T-helper 2 cell treated with Interferon-gamma antibody and Interleukin-4, amounts not matched to agents 5 μg/mL and 100 μg/mL, for 36 hours (primary cell): Measurements from ENCODE around the gene OVOL1.

Source experiments
- DNase-seq: peaks from one replicate; pipeline ENCODE4 v3.0.0; 2021; ENCODE audit warnings: low spot score
- H3K27ac Mint-ChIP-seq: one replicate; pipeline ENCODE4 v1.8.0; 2021; ENCODE audit warnings: mild to moderate bottlenecking, mixed read lengths
- H3K27me3 Mint-ChIP-seq: one replicate; pipeline ENCODE4 v1.8.0; 2021; ENCODE audit warnings: low read depth, mixed read lengths
- H3K36me3 Mint-ChIP-seq: one replicate; pipeline ENCODE4 v1.8.0; 2021; ENCODE audit warnings: low read depth, mixed read lengths
- H3K4me1 Mint-ChIP-seq: one replicate; pipeline ENCODE4 v1.8.0; 2021; ENCODE audit warnings: low read depth, mixed read lengths
- H3K4me3 Mint-ChIP-seq: one replicate; pipeline ENCODE4 v1.8.0; 2022; ENCODE audit warnings: mild to moderate bottlenecking, moderate library complexity, mixed read lengths
- H3K9me3 Mint-ChIP-seq: one replicate; pipeline ENCODE4 v1.8.0; 2021; ENCODE audit warnings: mixed read lengths

OVOL1 gene

GRCh38 chr11:65781152-65781961 lies 5.5 kb upstream of the OVOL1 start:
- peak overlapping the region; percentile 34 for H3K4me3 Mint-ChIP-seq
- H3K4me1 Mint-ChIP-seq, result peaks cover 22% of the 10 kb centered on the region
- H3K27ac Mint-ChIP-seq, result no peak overlapping the region
- DNase-seq, result no peak
- peaks cover 21% of the 10 kb centered on the region for H3K27me3 Mint-ChIP-seq
- peaks cover 17% of the 10 kb centered on the region for H3K36me3 Mint-ChIP-seq
- no peaks in the 10 kb centered on the region for H3K9me3 Mint-ChIP-seq

GRCh38 chr11:65781962-65782815 lies 4.7 kb upstream of the OVOL1 start:
- H3K27ac Mint-ChIP-seq, result no peak overlapping the region
- no peaks in the 10 kb centered on the region for H3K9me3 Mint-ChIP-seq
- peak overlapping the region; percentile 5 for H3K4me3 Mint-ChIP-seq
- H3K27me3 Mint-ChIP-seq, result peaks cover 25% of the 10 kb centered on the region
- H3K4me1 Mint-ChIP-seq, result peaks cover 23% of the 10 kb centered on the region
- DNase-seq, result no peak
- H3K36me3 Mint-ChIP-seq, result peaks cover 12% of the 10 kb centered on the region

- DNase-seq, result no peak
- H3K4me3 Mint-ChIP-seq, result peak overlapping the region; percentile 17
- H3K4me1 Mint-ChIP-seq, result peaks cover 23% of the 10 kb centered on the region
- peaks cover 7% of the 10 kb centered on the region for H3K36me3 Mint-ChIP-seq
- H3K9me3 Mint-ChIP-seq, result no peaks in the 10 kb centered on the region
- H3K27me3 Mint-ChIP-seq, result peaks cover 28% of the 10 kb centered on the region
- no peak overlapping the region for H3K27ac Mint-ChIP-seq
Observed at GRCh38 chr11:65782816-65783228, 4.0 kb upstream of the OVOL1 start.

GRCh38 chr11:65785319-65786007 lies 1.4 kb upstream of the OVOL1 start:
- peaks cover 22% of the 10 kb centered on the region for H3K4me1 Mint-ChIP-seq
- peaks cover 40% of the 10 kb centered on the region for H3K27me3 Mint-ChIP-seq
- peak; percentile 27 for DNase-seq
- no peaks in the 10 kb centered on the region for H3K9me3 Mint-ChIP-seq
- peaks cover 1% of the 10 kb centered on the region for H3K36me3 Mint-ChIP-seq
- peak overlapping the region; percentile 56 for H3K4me3 Mint-ChIP-seq
- H3K27ac Mint-ChIP-seq, result no peak overlapping the region

GRCh38 chr11:65786008-65786785 lies 666 bp upstream of the OVOL1 start:
- peaks cover 28% of the 10 kb centered on the region for H3K4me1 Mint-ChIP-seq
- H3K27ac Mint-ChIP-seq, result no peak overlapping the region
- H3K4me3 Mint-ChIP-seq, result peak overlapping the region; percentile 56
- H3K36me3 Mint-ChIP-seq, result peaks cover 1% of the 10 kb centered on the region
- peaks cover 40% of the 10 kb centered on the region for H3K27me3 Mint-ChIP-seq
- DNase-seq, result no peak
- H3K9me3 Mint-ChIP-seq, result no peaks in the 10 kb centered on the region

GRCh38 chr11:65787649-65788622 lies 1.1 kb downstream of the OVOL1 start:
- DNase-seq, result no peak
- Mint-ChIP-seq H3K4me3 (peak overlapping the region; percentile 81), H3K4me1 (peaks cover 35% of the 10 kb centered on the region), H3K27me3 (peaks cover 39% of the 10 kb centered on the region), H3K27ac (peak overlapping the region; percentile 75), H3K36me3 (peaks cover 1% of the 10 kb centered on the region), H3K9me3 (no peaks in the 10 kb centered on the region)

GRCh38 chr11:65788821-65789220 lies 2.0 kb downstream of the OVOL1 start:
- no peak overlapping the region for H3K27ac Mint-ChIP-seq
- peaks cover 1% of the 10 kb centered on the region for H3K36me3 Mint-ChIP-seq
- H3K27me3 Mint-ChIP-seq, result peaks cover 33% of the 10 kb centered on the region
- no peak for DNase-seq
- no peak overlapping the region for H3K4me3 Mint-ChIP-seq
- peaks cover 32% of the 10 kb centered on the region for H3K4me1 Mint-ChIP-seq
- H3K9me3 Mint-ChIP-seq, result no peaks in the 10 kb centered on the region

GRCh38 chr11:65789230-65790103 lies 2.6 kb downstream of the OVOL1 start:
- Mint-ChIP-seq H3K4me1 (peaks cover 31% of the 10 kb centered on the region), H3K4me3 (no peak overlapping the region), H3K27me3 (peaks cover 32% of the 10 kb centered on the region), H3K36me3 (peaks cover 1% of the 10 kb centered on the region), H3K27ac (no peak overlapping the region), H3K9me3 (no peaks in the 10 kb centered on the region)
- DNase-seq, result no peak

- DNase-seq, result no peak
- Mint-ChIP-seq H3K4me1 (peaks cover 27% of the 10 kb centered on the region), H3K27ac (peak overlapping the region; percentile 87), H3K27me3 (peaks cover 28% of the 10 kb centered on the region), H3K4me3 (no peak overlapping the region), H3K9me3 (no peaks in the 10 kb centered on the region), H3K36me3 (peaks cover 1% of the 10 kb centered on the region)
Observed at GRCh38 chr11:65790104-65790901, 3.4 kb downstream of the OVOL1 start.

- Mint-ChIP-seq H3K4me1 (peaks cover 23% of the 10 kb centered on the region), H3K9me3 (no peaks in the 10 kb centered on the region)
Observed at GRCh38 chr11:65790902-65791650, 4.2 kb downstream of the OVOL1 start.

More at GRCh38 chr11:65790902-65791650, 4.2 kb downstream of the OVOL1 start:
- peaks cover 20% of the 10 kb centered on the region for H3K27me3 Mint-ChIP-seq
- H3K4me3 Mint-ChIP-seq, result no peak overlapping the region
- no peak for DNase-seq
- H3K27ac Mint-ChIP-seq, result peak overlapping the region; percentile 87
- H3K36me3 Mint-ChIP-seq, result peaks cover 1% of the 10 kb centered on the region
